ENCODE measurements around the gene ANKRD50.

ANKRD50 gene

DNA sequence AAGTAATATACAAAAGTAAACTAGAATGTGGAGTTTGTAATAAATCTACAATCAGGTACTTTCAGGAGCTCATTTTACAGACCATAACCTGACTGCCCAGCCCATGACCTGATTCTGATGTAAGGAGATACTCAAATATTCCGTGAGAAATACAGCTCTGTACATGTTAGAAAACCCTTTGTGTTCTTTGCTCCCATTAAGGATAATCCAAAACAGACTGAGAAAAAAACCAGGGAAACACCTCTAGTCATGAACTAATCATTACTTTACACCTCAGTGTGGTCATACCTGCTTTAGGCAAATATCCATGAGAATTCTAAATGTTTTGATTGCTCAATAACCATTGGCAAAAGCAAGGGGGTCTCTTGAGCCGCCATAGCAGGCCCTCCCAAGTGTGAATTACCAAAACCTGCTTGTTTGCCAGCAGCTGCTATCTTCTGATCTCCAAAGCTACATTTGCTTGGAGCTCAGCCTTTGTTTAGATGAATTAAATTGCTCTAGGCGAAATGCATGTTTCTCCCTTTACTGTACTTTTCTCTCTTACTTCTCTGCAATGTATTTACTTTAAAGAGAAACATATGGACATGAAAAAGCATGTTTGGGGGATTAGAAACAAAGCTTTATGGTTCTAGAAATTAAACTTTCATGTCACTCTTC lies 79.1 kb downstream of the ANKRD50 start:
- no peak for DNase-seq

DNA sequence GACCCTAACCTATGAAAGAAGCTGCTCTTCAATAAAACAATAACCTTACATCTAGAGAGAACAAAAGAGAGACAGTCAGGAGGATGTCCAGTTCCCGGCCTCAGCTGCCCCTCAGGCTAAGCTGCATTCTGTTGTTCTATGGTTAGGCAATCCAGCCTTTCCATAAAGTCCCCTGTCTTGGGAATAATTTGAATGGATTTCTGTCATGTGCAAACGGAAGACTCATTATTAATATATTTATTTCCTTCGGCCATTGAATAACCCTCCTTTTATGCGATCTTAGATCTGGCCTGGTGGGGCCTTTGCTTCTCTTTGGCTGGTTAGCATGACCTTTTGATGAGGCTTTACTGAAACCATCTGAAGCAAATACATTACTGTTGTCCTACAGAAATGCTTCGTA lies 80.1 kb downstream of the ANKRD50 start:
- DNase-seq, result no peak

DNA sequence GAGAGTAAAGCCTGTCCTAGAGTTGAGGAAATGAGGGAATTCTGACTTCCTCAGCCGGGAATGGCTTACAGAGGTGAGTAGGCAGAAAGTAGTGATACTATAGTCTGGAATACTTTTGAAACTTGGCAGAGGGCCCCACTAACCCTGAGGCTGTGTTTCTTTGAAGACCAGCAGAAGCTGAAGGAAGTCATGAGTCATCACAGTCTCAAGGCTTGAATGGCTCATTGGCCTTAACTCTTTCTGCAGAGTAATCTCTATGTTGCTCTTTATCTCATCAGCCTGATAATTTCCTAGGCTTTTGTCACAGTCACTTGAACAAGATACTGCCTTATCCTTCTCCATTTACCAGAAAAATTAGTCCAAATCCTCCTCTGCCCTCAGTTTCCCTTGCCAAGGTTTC lies 80.8 kb downstream of the ANKRD50 start:
- DNase-seq, result no peak

DNA sequence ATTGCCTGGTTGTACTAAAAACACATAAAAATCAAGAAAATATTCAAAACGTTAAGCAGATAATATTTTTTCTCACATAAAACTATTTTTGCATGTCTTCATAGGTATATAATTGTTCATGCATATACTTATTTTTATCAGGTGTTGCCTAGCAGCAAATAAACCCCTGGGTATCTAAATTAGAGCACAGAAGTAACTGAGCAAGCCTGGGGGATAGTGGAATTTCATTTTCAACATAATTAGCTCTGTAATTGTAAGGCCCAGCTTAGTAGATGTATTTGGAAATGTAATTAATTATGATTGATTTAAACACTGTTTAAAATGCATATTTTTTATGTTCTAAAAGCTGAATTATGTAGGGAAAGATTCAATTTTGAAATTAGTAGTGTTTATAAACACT lies 82.9 kb downstream of the ANKRD50 start:
- no peak for DNase-seq
